COLO829 (cell line): Measurements from ENCODE around the gene DOCK1.
A peak's percentile ranks its signal among the peaks of the same experiment; 100 is the strongest.

Experiments
- DNase-seq: peaks from one replicate; pipeline ENCODE4 v3.0.0; 2012; ENCODE audit warnings: low spot score

The DOCK1 gene

GRCh38 chr10:127089446-127089845 is 184.2 kb downstream of the DOCK1 start:
- DNase-seq, result no peak

- DNase-seq, result no peak
These were observed 184.9 kb downstream of the DOCK1 start for GRCh38 chr10:127090138-127090537.

- DNase-seq, result no peak
These were observed 186.1 kb downstream of the DOCK1 start for GRCh38 chr10:127091354-127091753.

GRCh38 chr10:127092916-127093315 is 187.7 kb downstream of the DOCK1 start:
- DNase-seq, result no peak

GRCh38 chr10:127094984-127095383 is 189.8 kb downstream of the DOCK1 start:
- DNase-seq, result no peak

GRCh38 chr10:127100983-127101615 is 195.9 kb downstream of the DOCK1 start:
- DNase-seq, result no peak

GRCh38 chr10:127102176-127102575 is 196.9 kb downstream of the DOCK1 start:
- DNase-seq, result no peak

- no peak for DNase-seq
These were observed 209.9 kb downstream of the DOCK1 start for GRCh38 chr10:127115100-127115499.

GRCh38 chr10:127117125-127117524 is 211.9 kb downstream of the DOCK1 start:
- DNase-seq, result peak; percentile 26

- DNase-seq, result no peak
These were observed 212.8 kb downstream of the DOCK1 start for GRCh38 chr10:127118034-127118433.

- DNase-seq, result no peak
These were observed 214.7 kb downstream of the DOCK1 start for GRCh38 chr10:127119936-127120335.

- DNase-seq, result no peak
These were observed 217.6 kb downstream of the DOCK1 start for GRCh38 chr10:127122831-127123230.

- no peak for DNase-seq
These were observed 218.4 kb downstream of the DOCK1 start for GRCh38 chr10:127123626-127124025.

- no peak for DNase-seq
These were observed 220.1 kb downstream of the DOCK1 start for GRCh38 chr10:127125331-127125730.

- no peak for DNase-seq
These were observed 222.6 kb downstream of the DOCK1 start for GRCh38 chr10:127127822-127128221.

GRCh38 chr10:127129104-127129503 is 223.9 kb downstream of the DOCK1 start:
- no peak for DNase-seq

- DNase-seq, result no peak
These were observed 227.2 kb downstream of the DOCK1 start for GRCh38 chr10:127132451-127132850.

- no peak for DNase-seq
These were observed 228.0 kb downstream of the DOCK1 start for GRCh38 chr10:127133225-127133624.

- DNase-seq, result no peak
These were observed 228.7 kb downstream of the DOCK1 start for GRCh38 chr10:127133672-127134500.

- DNase-seq, result no peak
These were observed 230.8 kb downstream of the DOCK1 start for GRCh38 chr10:127135844-127136577.

- DNase-seq, result no peak
These were observed 232.2 kb downstream of the DOCK1 start for GRCh38 chr10:127137391-127137790.

GRCh38 chr10:127142136-127142535 is 236.9 kb downstream of the DOCK1 start:
- DNase-seq, result no peak

GRCh38 chr10:127142856-127143255 is 237.6 kb downstream of the DOCK1 start:
- DNase-seq, result no peak
